ENCODE measurements around the gene RBL2.

- TF ChIP-seq POLR2AphosphoS5 (IDR thresholded peaks at IDR 0.05; ENCODE audit: low read depth, low read length) (no peak), CEBPB (IDR thresholded peaks at IDR 0.05; ENCODE audit: borderline replicate concordance, low read depth, low read length) (no peak), ZNF296 (CRISPR knock-in tag; conservative IDR thresholded peaks at IDR 0.05) (no peak), KDM5A (IDR thresholded peaks at IDR 0.05; ENCODE audit: borderline replicate concordance, low read length) (no peak), ZNF280B (CRISPR knock-in tag; IDR thresholded peaks at IDR 0.05; ENCODE audit: borderline replicate concordance) (no peak), ZNF10 (CRISPR knock-in tag; IDR thresholded peaks at IDR 0.05; ENCODE audit: borderline replicate concordance, low read depth) (no peak), MAX (IDR thresholded peaks at IDR 0.05) (no peak), EZH2 (conservative IDR thresholded peaks at IDR 0.05; ENCODE audit: low read depth, low read length) (no peak), CTCF (CRISPR knock-in tag; IDR thresholded peaks at IDR 0.05) (no peak), EP300 (IDR thresholded peaks at IDR 0.05; ENCODE audit: low read depth in 2 of 2, low read length in 2 of 2) (no peak), EP300 (CRISPR knock-in tag; IDR thresholded peaks at IDR 0.05; ENCODE audit: borderline replicate concordance) (no peak), STAG1 (CRISPR knock-in tag; IDR thresholded peaks at IDR 0.05) (no peak), ZFP62 (CRISPR knock-in tag; IDR thresholded peaks at IDR 0.05) (no peak)
- TF ChIP-seq, protein P1, sequence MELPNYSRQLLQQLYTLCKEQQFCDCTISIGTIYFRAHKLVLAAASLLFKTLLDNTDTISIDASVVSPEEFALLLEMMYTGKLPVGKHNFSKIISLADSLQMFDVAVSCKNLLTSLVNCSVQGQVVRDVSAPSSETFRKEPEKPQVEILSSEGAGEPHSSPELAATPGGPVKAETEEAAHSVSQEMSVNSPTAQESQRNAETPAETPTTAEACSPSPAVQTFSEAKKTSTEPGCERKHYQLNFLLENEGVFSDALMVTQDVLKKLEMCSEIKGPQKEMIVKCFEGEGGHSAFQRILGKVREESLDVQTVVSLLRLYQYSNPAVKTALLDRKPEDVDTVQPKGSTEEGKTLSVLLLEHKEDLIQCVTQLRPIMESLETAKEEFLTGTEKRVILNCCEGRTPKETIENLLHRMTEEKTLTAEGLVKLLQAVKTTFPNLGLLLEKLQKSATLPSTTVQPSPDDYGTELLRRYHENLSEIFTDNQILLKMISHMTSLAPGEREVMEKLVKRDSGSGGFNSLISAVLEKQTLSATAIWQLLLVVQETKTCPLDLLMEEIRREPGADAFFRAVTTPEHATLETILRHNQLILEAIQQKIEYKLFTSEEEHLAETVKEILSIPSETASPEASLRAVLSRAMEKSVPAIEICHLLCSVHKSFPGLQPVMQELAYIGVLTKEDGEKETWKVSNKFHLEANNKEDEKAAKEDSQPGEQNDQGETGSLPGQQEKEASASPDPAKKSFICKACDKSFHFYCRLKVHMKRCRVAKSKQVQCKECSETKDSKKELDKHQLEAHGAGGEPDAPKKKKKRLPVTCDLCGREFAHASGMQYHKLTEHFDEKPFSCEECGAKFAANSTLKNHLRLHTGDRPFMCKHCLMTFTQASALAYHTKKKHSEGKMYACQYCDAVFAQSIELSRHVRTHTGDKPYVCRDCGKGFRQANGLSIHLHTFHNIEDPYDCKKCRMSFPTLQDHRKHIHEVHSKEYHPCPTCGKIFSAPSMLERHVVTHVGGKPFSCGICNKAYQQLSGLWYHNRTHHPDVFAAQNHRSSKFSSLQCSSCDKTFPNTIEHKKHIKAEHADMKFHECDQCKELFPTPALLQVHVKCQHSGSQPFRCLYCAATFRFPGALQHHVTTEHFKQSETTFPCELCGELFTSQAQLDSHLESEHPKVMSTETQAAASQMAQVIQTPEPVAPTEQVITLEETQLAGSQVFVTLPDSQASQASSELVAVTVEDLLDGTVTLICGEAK (IDR thresholded peaks at IDR 0.05) = no peak
- TF ChIP-seq, protein P1 (CRISPR knock-in tag; IDR thresholded peaks at IDR 0.05) = no peak
Observed at GRCh38 chr16:53506254-53506653, 72.0 kb downstream of the RBL2 start.

Data from HepG2 (cell line).